ENCODE measurements around the gene CTNNAL1. TPM values are rescaled to one million over a fixed set of nuclear protein-coding genes. Genes with fewer than 3 reads are reported as not detected.
A peak's percentile ranks its signal among the peaks of the same experiment; 100 is the strongest.

CTNNAL1 gene
- total RNA-seq, 1 experiment from 2014 or later = 85.6 TPM

DNA sequence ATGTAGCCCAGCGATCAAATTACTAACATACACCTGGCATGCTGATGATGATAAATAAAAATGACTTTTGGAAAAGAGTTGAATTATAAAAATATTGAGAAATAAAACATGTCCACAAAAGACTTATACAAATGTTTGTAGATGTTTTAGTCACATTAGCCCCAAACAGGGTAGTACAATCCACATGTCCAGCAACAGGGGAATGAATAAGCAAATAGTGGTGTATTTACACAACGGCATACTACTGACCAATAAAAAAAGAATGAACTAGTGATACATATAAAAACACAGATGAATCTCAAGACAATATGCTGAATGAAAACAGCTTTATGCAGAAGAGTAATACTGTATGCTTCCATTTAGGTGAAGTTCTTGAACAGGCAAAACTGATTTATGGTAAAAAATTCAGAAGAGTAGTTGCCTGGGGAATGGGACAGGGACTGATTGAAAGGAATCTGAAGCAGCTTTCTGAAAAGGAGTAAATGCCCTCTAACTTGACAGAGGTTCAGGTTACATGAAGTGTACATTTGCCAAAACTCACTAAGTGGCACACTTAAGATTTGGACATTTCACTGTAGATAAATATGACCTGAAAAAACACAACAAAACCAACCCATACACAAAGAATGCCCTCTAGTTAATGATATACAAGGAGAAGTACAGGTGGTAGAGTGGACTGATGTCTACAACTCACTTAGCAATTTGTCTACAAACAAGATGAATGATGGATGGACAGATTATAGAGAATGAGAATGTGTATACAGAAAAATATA lies 115.8 kb downstream of the CTNNAL1 start:
- no peaks in the 10 kb centered on the region for H3K9me3 Mint-ChIP-seq (ENCODE audit: unreplicated experiment)
- H3K4me3 Mint-ChIP-seq (ENCODE audit: unreplicated experiment) = no peak overlapping the region
- H3K36me3 Mint-ChIP-seq (ENCODE audit: insufficient read depth, unreplicated experiment) = peaks cover 94% of the 10 kb centered on the region
- ChIA-PET CTCF (interaction anchor here (1.6 kb wide), 1 partner anchor 57 kb away, joined by 4 read pairs; no protein-coding TSS in a partner anchor), POLR2A (interaction anchor here (1.1 kb wide), 1 partner anchor 60 kb away, joined by 3 read pairs; no protein-coding TSS in a partner anchor)
- TF ChIP-seq, protein P1, sequence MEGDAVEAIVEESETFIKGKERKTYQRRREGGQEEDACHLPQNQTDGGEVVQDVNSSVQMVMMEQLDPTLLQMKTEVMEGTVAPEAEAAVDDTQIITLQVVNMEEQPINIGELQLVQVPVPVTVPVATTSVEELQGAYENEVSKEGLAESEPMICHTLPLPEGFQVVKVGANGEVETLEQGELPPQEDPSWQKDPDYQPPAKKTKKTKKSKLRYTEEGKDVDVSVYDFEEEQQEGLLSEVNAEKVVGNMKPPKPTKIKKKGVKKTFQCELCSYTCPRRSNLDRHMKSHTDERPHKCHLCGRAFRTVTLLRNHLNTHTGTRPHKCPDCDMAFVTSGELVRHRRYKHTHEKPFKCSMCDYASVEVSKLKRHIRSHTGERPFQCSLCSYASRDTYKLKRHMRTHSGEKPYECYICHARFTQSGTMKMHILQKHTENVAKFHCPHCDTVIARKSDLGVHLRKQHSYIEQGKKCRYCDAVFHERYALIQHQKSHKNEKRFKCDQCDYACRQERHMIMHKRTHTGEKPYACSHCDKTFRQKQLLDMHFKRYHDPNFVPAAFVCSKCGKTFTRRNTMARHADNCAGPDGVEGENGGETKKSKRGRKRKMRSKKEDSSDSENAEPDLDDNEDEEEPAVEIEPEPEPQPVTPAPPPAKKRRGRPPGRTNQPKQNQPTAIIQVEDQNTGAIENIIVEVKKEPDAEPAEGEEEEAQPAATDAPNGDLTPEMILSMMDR (IDR thresholded peaks at IDR 0.05; ENCODE audit: unreplicated experiment) = no peak
- DNase-seq (ENCODE audit: unreplicated experiment) = no peak
- no TSS peak for BruUV-seq (replicated peaks)
- intact Hi-C loops (cut with micrococcal nuclease) = no loop called here
- H3K27me3 Mint-ChIP-seq (ENCODE audit: insufficient read depth, unreplicated experiment) = no peaks in the 10 kb centered on the region
- H3K4me1 Mint-ChIP-seq (ENCODE audit: insufficient read depth, unreplicated experiment) = no peaks in the 10 kb centered on the region
- H3K27ac Mint-ChIP-seq (ENCODE audit: low read depth, unreplicated experiment) = no peak overlapping the region

DNA sequence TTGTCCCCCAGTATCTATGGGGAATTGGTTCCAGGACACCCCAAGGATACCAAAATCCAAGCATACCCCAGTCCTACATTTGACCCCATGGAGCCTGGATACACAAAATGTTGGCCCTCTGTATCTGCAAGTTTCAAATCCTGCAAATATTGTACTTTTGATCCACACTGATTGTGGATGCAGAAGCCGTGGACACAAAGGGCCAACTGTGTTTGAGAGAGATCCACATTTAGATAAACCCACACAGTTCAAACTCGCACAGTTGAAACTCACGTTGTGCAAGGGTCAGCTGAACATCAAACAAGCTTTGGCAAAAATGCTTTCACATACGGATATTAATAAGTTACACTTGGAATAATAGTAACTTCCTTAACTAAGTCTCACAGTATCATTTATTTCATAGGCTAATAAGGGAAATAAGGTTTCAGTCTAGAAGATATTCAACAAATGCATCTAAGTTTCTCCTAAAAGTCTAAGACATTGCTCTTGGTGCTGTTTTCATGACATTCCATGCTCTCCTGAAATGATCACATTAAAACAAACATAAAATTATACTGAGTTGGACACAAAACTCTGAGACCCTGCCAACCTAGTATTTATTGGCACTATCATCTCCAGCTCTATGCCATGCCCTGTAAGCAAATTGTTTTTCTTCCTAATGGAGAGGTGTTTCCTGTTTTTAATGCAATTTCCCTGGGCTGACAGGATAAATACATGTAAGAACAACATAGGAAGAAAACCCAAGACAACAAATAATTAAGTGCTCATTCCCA lies 118.9 kb downstream of the CTNNAL1 start:
- TF ChIP-seq, protein P1 (IDR thresholded peaks at IDR 0.05; ENCODE audit: unreplicated experiment) = no peak
- BruUV-seq (replicated peaks) = no TSS peak
- Mint-ChIP-seq H3K36me3 (ENCODE audit: insufficient read depth, unreplicated experiment) (peaks cover 96% of the 10 kb centered on the region), H3K4me1 (ENCODE audit: insufficient read depth, unreplicated experiment) (no peaks in the 10 kb centered on the region), H3K4me3 (ENCODE audit: unreplicated experiment) (no peak overlapping the region), H3K27me3 (ENCODE audit: insufficient read depth, unreplicated experiment) (no peaks in the 10 kb centered on the region), H3K9me3 (ENCODE audit: unreplicated experiment) (no peaks in the 10 kb centered on the region), H3K27ac (ENCODE audit: low read depth, unreplicated experiment) (no peak overlapping the region)
- intact Hi-C loops (cut with micrococcal nuclease) = no loop called here
- POLR2A ChIA-PET = interaction anchor here (0.6 to 0.9 kb wide), 2 partner anchors 10 to 36 kb away, joined by 3 to 4 read pairs; no protein-coding TSS in a partner anchor
- CTCF ChIA-PET = interaction anchor here (0.6 kb wide), 1 partner anchor 73 kb away, joined by 3 read pairs; no protein-coding TSS in a partner anchor
- no peak for DNase-seq (ENCODE audit: unreplicated experiment)

Small RNA genes lying within 50 kb of the gene (microRNA-seq; reads per million reads assigned to microRNA genes)
- gene MIR32 = 487 reads per million, percentile 82 among the genes with 10 or more reads in this experiment

Other genes with a start within 250 kb of the CTNNAL1 start
- not detected in 2 replicates for gene ACTL7B, start 157.5 kb downstream of the CTNNAL1 start, total RNA-seq (2022)
- gene ACTL7A, start 151.2 kb downstream of the CTNNAL1 start, total RNA-seq (2022) = not detected in 2 replicates
- gene ELP1, start 79.4 kb downstream of the CTNNAL1 start, total RNA-seq (2022) = 36.9 and 39.6 TPM in 2 replicates
- gene ABITRAM, start 79.1 kb downstream of the CTNNAL1 start, total RNA-seq (2022) = 39.4 and 45.5 TPM in 2 replicates
- gene TMEM245, start 106.4 kb upstream of the CTNNAL1 start, total RNA-seq (2022) = 35.0 and 43.8 TPM in 2 replicates
- not detected in 2 replicates for gene FRRS1L, start 153.8 kb upstream of the CTNNAL1 start, total RNA-seq (2022)